Erythroblast (primary cell): Measurements from ENCODE around the gene FDPS.

Experiments
- GATA1 ChIP-seq: IDR thresholded peaks from 2 replicates; pipeline ENCODE4 v1.6.1; 2011; ENCODE audit warnings: low read depth, mild to moderate bottlenecking, control low read depth, low read length, moderate library complexity
- POLR2A ChIP-seq: IDR thresholded peaks from 2 replicates; pipeline ENCODE4 v1.6.1; 2011; ENCODE audit warnings: mild to moderate bottlenecking, low read length

GRCh38 chr1:155277902-155278688 is 30.6 kb upstream of the FDPS start:
- TF ChIP-seq POLR2A (no peak), GATA1 (no peak)
